K562 (cell line): ENCODE results near the gene PPIL6. TPM values are rescaled to one million over a fixed set of nuclear protein-coding genes. Genes with fewer than 3 reads are reported as not detected.

ENCODE experiments used
- ARID1B ChIP-seq: fragments of 450-650 bp; IDR thresholded peaks from 2 replicates; pipeline ENCODE4 v1.6.1; 2016; ENCODE audit warnings: antibody characterized with exemption, mild to moderate bottlenecking, inconsistent platforms
- ARID2 ChIP-seq: fragments of 450-650 bp; IDR thresholded peaks from 2 replicates; pipeline ENCODE4 v1.6.1; 2017; ENCODE audit warnings: antibody characterized with exemption, mild to moderate bottlenecking
- CBX3 ChIP-seq, 2 experiments: IDR thresholded peaks; 1 replicate in 1 of 2; 2 replicates in 1 of 2; pipeline ENCODE4 v1.6.1; 2012; ENCODE audit warnings: inconsistent platforms in 2 of 2, low read length in 2 of 2, borderline replicate concordance in 1 of 2, control low read depth in 1 of 2
- CEBPG ChIP-seq, 3 experiments: fragments of 200-800 bp in 1 of 3; sonication (Bioruptor generic) in 1 of 3; sonication (generic) in 1 of 3; formaldehyde crosslinking in 1 of 3; IDR thresholded peaks in 2 of 3; conservative IDR thresholded peaks in 1 of 3; 2 replicates each; pipeline versions ENCODE4 v1.6.1 to v1.8.0; 2016 to 2022; ENCODE audit warnings: missing compliant biosample characterization in 2 of 3, missing genetic modification characterization in 2 of 3, mild to moderate bottlenecking in 1 of 3, missing genetic modification reagents in 1 of 3
- CHD1 ChIP-seq: fragments of 200-600 bp; sonication (generic); IDR thresholded peaks from one replicate; pipeline ENCODE4 v1.6.1; 2012; ENCODE audit warnings: mild to moderate bottlenecking, moderate library complexity, low read length, inconsistent platforms
- DNMT1 ChIP-seq: fragments of 450-650 bp; IDR thresholded peaks from 2 replicates; pipeline ENCODE4 v1.6.1; 2016; ENCODE audit warnings: antibody characterized with exemption, mild to moderate bottlenecking
- FOXM1 ChIP-seq, 2 experiments: fragments of 450-650 bp in 1 of 2; sonication (generic) in 1 of 2; formaldehyde crosslinking in 1 of 2; IDR thresholded peaks; 2 replicates each; pipeline versions ENCODE4 v1.6.1 to v1.9.0; 2017 to 2022; ENCODE audit warnings: low read depth in 2 of 2, mild to moderate bottlenecking in 2 of 2, missing genetic modification reagents in 1 of 2, moderate library complexity in 1 of 2
- HINFP ChIP-seq: fragments of 450-650 bp; conservative IDR thresholded peaks from 2 replicates; pipeline ENCODE4 v1.6.1; 2016; ENCODE audit warnings: missing genetic modification characterization, low read depth, mild to moderate bottlenecking, control low read depth, missing compliant biosample characterization
- HLTF ChIP-seq: fragments of 450-650 bp; IDR thresholded peaks from 2 replicates; pipeline ENCODE4 v1.6.1; 2016
- MED1 ChIP-seq: sonication (generic); formaldehyde crosslinking; IDR thresholded peaks from 2 replicates; pipeline ENCODE4 v1.8.1; 2023; ENCODE audit warnings: missing genetic modification reagents, borderline replicate concordance
- MTA3 ChIP-seq: fragments of 450-650 bp; formaldehyde crosslinking; IDR thresholded peaks from 2 replicates; pipeline ENCODE4 v1.6.1; 2017; ENCODE audit warnings: mild to moderate bottlenecking, borderline replicate concordance
- NCOA2 ChIP-seq, 2 experiments: fragments of 450-650 bp; IDR thresholded peaks; 2 replicates each; pipeline ENCODE4 v1.6.1; 2018; ENCODE audit warnings: mild to moderate bottlenecking in 2 of 2, moderate library complexity in 1 of 2; ENCODE audit not compliant: partially characterized antibody in 2 of 2
- NELFE ChIP-seq: IDR thresholded peaks from 2 replicates; pipeline ENCODE4 v1.6.1; 2011; ENCODE audit warnings: mild to moderate bottlenecking; ENCODE audit not compliant: insufficient read depth, insufficient read length
- NFE2 ChIP-seq: IDR thresholded peaks from 2 replicates; pipeline ENCODE4 v1.6.1; 2014; ENCODE audit warnings: antibody characterized with exemption, low read depth
- PML ChIP-seq: IDR thresholded peaks from 2 replicates; pipeline ENCODE4 v1.6.1; 2012; ENCODE audit warnings: low read length, inconsistent platforms
- SMAD2 ChIP-seq: fragments of 150-350 bp; IDR thresholded peaks from 2 replicates; pipeline ENCODE4 v1.6.1; 2014; ENCODE audit warnings: low read depth, mild to moderate bottlenecking, low read length
- THRAP3 ChIP-seq: fragments of 450-650 bp; IDR thresholded peaks from 2 replicates; pipeline ENCODE4 v1.6.1; 2016; ENCODE audit warnings: mild to moderate bottlenecking, inconsistent platforms, borderline replicate concordance
- TSC22D4 ChIP-seq: fragments of 450-650 bp; IDR thresholded peaks from 2 replicates; pipeline ENCODE4 v1.6.1; 2016; ENCODE audit warnings: missing genetic modification characterization, missing biosample characterization, control low read depth
- ZKSCAN3 ChIP-seq: fragments of 250-450 bp; sonication (Bioruptor Pico); IDR thresholded peaks from 2 replicates; pipeline ENCODE4 v1.4.0; 2020
- ZKSCAN8 ChIP-seq: fragments of 200-800 bp; sonication (Bioruptor generic); IDR thresholded peaks from 2 replicates; pipeline ENCODE4 v1.6.1; 2016; ENCODE audit warnings: missing genetic modification characterization, missing compliant biosample characterization
- ZNF274 ChIP-seq: IDR thresholded peaks from 2 replicates; pipeline ENCODE4 v1.6.1; 2011; ENCODE audit warnings: low read depth, mild to moderate bottlenecking, low read length, moderate library complexity, borderline replicate concordance
- ZNF668 ChIP-seq: fragments of 250-450 bp; sonication (Bioruptor Pico); IDR thresholded peaks from 2 replicates; pipeline ENCODE4 v1.8.0; 2022; ENCODE audit warnings: mild to moderate bottlenecking, inconsistent platforms
- ZNF76 ChIP-seq: fragments of 250-450 bp; sonication (Bioruptor Pico); IDR thresholded peaks from 2 replicates; pipeline ENCODE4 v1.4.0; 2020; ENCODE audit warnings: mild to moderate bottlenecking, moderate library complexity, borderline replicate concordance
- polyA plus RNA-seq, 8 experiments: library from polyadenylated mRNA; depleted of rRNA in 4 of 8; stranded (reverse) in 5 of 8; unstranded in 3 of 8; fragments of >200 nt; fragmentation: Nextera tagmentation in 2 of 8; fragmentation: Illumina TruSeq in 1 of 8; extraction: Ambion mirVana in 2 of 8; extraction: Trizol in 1 of 8; gene quantifications; 2 replicates each; pipeline versions ENCODE4 v1.2.1 to v1.2.3, GENCODE V29; 2011 to 2014; ENCODE audit warnings: inconsistent platforms in 1 of 8, missing spikeins in 1 of 8
- total RNA-seq, 7 experiments: library from RNA; depleted of rRNA in 6 of 7; stranded (reverse); fragments of >200 nt in 6 of 7; fragmentation: Illumina TruSeq in 2 of 7; extraction: Trizol in 2 of 7; gene quantifications; 2 replicates each; pipeline versions ENCODE4 v1.2.1 to v1.2.3, GENCODE V29; 2011 to 2021; ENCODE audit warnings: low replicate concordance in 1 of 7
- TF ChIP-seq, protein P1 (sequence below): sonication (generic); formaldehyde crosslinking; IDR thresholded peaks from 2 replicates; pipeline ENCODE4 v1.8.0; 2023; ENCODE audit warnings: mild to moderate bottlenecking, missing genetic modification reagents
- TF ChIP-seq, protein P2 (sequence below): sonication (generic); formaldehyde crosslinking; IDR thresholded peaks from 2 replicates; pipeline ENCODE4 v1.9.0; 2022; ENCODE audit warnings: mild to moderate bottlenecking, missing genetic modification reagents

The PPIL6 gene
- total and polyA plus RNA-seq, 9 of the 15 experiments (the other 6 are each of a cell fraction or from before 2014, with no cell fraction given), result 0.03 to 0.98 (median 0.41) TPM; not detected in 1

GRCh38 chr6:109381747-109382575 lies 58.5 kb downstream of the PPIL6 start, which contains the start of gene CD164 (continued):
- TF ChIP-seq CHD1 (peak; percentile 74), ZNF274 (no peak), ZNF76 (no peak), FOXM1 (IDR thresholded peaks at IDR 0.05; ENCODE audit: low read depth) (no peak; the same call in 1 of the 2 replicates), FOXM1 (CRISPR knock-in tag; IDR thresholded peaks at IDR 0.05; ENCODE audit: low read depth) (peak; percentile 68; the same call in 1 of the 2 replicates), MED1 (CRISPR knock-in tag) (0 out of 2 replicates have a peak, but pooled peaks have one; percentile 67), PML (peak; percentile 74; the same call in 1 of the 2 replicates), ZKSCAN8 (CRISPR knock-in tag) (no peak), ZKSCAN3 (no peak), MTA3 (peak; percentile 55; the same call in 1 of the 2 replicates), CEBPG (CRISPR knock-in tag; IDR thresholded peaks at IDR 0.05) (no peak), CEBPG (tag; conservative IDR thresholded peaks at IDR 0.05 in 1 of 2, IDR thresholded peaks at IDR 0.05 in 1 of 2) (no peak), NCOA2 (IDR thresholded peaks at IDR 0.05; ENCODE audit: partially characterized antibody in 2 of 2) (no peak), ARID1B (no peak), SMAD2 (no peak), ARID2 (no peak), TSC22D4 (tag) (no peak), NFE2 (no peak), THRAP3 (no peak), CBX3 (IDR thresholded peaks at IDR 0.05; ENCODE audit: borderline replicate concordance in 1 of 2, low read length in 2 of 2) (peak in 1 of 2 experiments; percentile 30; a peak in 1 of 3 replicates), HLTF (peak; percentile 86; the same call in 1 of the 2 replicates), NELFE (no peak), HINFP (tag) (no peak), DNMT1 (no peak), ZNF668 (CRISPR knock-in tag) (no peak)
- TF ChIP-seq, protein P1, sequence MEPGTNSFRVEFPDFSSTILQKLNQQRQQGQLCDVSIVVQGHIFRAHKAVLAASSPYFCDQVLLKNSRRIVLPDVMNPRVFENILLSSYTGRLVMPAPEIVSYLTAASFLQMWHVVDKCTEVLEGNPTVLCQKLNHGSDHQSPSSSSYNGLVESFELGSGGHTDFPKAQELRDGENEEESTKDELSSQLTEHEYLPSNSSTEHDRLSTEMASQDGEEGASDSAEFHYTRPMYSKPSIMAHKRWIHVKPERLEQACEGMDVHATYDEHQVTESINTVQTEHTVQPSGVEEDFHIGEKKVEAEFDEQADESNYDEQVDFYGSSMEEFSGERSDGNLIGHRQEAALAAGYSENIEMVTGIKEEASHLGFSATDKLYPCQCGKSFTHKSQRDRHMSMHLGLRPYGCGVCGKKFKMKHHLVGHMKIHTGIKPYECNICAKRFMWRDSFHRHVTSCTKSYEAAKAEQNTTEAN, result 0 out of 2 replicates have a peak, but pooled peaks have one; percentile 31
- TF ChIP-seq, protein P2, sequence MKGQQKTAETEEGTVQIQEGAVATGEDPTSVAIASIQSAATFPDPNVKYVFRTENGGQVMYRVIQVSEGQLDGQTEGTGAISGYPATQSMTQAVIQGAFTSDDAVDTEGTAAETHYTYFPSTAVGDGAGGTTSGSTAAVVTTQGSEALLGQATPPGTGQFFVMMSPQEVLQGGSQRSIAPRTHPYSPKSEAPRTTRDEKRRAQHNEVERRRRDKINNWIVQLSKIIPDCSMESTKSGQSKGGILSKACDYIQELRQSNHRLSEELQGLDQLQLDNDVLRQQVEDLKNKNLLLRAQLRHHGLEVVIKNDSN (CRISPR knock-in tag), result peak; percentile 92
